Stimulated activated naive B cell treated with anti-CD40 and anti-IgM and Interleukin-4, amounts not matched to agents 10 μg/mL and 1 μg/mL and 100 μg/mL, for 72 hours (primary cell): ENCODE measurements around the gene PRPF38B.

Source experiments
- ATAC-seq, 2 donors: fragments of 150-1000 bp; cut with Tn5 transposase; replicated peaks; 2 replicates each; pipeline ENCODE4 v1.10.0; 2021; ENCODE audit warnings: moderate library complexity in 1 of 2
- DNase-seq: peaks from one replicate; pipeline ENCODE4 v3.0.0; 2021
- H3K27ac Mint-ChIP-seq: one replicate; pipeline ENCODE4 v1.8.0; 2022; ENCODE audit warnings: mild to moderate bottlenecking, mixed read lengths
- H3K27me3 Mint-ChIP-seq, 2 donors: one replicate each; pipeline ENCODE4 v1.8.0; 2022; ENCODE audit warnings: mixed read lengths in 2 of 2
- H3K36me3 Mint-ChIP-seq, 2 donors: one replicate each; pipeline ENCODE4 v1.8.0; 2022; ENCODE audit warnings: mixed read lengths in 2 of 2, mild to moderate bottlenecking in 1 of 2
- H3K4me1 Mint-ChIP-seq, 2 donors: one replicate each; pipeline ENCODE4 v1.8.0; 2022; ENCODE audit warnings: mixed read lengths in 2 of 2, mild to moderate bottlenecking in 1 of 2
- H3K4me3 Mint-ChIP-seq, 2 donors: one replicate each; pipeline ENCODE4 v1.8.0; 2022; ENCODE audit warnings: mild to moderate bottlenecking in 2 of 2, mixed read lengths in 2 of 2, moderate library complexity in 1 of 2
- H3K9me3 Mint-ChIP-seq, 2 donors: one replicate each; pipeline ENCODE4 v1.8.0; 2022; ENCODE audit warnings: mixed read lengths in 2 of 2, mild to moderate bottlenecking in 1 of 2

PRPF38B gene

GRCh38 chr1:108691942-108692723, at the start of gene PRPF38B:
Gene PRPF38B, plus strand, starts transcription at chr1:108692310. Its CDS starts 282 bp downstream, at chr1:108692592.
- Mint-ChIP-seq H3K27me3 (no peaks in the 10 kb centered on the region), H3K4me1 (peaks cover 13 to 25% of the 10 kb centered on the region in 2 donors), H3K27ac (peak within 1 kb of the TSS; percentile 99), H3K9me3 (no peaks in the 10 kb centered on the region), H3K36me3 (peaks cover 18 to 25% of the 10 kb centered on the region in 2 donors), H3K4me3 (peak within 1 kb of the TSS; percentile 96 to 100)
- DNase-seq = peak; percentile 88
- peak; percentile 93 for ATAC-seq

GRCh38 chr1:108643492-108644335, 48.4 kb upstream of the PRPF38B start:
- peaks cover 0 to 7% of the 10 kb centered on the region in 2 donors for H3K9me3 Mint-ChIP-seq
- peak overlapping the region in 1 of 2 donors; percentile 0 for H3K4me3 Mint-ChIP-seq
- peaks cover 33 to 71% of the 10 kb centered on the region in 2 donors for H3K4me1 Mint-ChIP-seq
- DNase-seq (peak; percentile 35), ATAC-seq (peak; percentile 74 to 82)
- H3K27me3 Mint-ChIP-seq = no peaks in the 10 kb centered on the region
- H3K36me3 Mint-ChIP-seq = peaks cover 35 to 38% of the 10 kb centered on the region in 2 donors
- no peak overlapping the region for H3K27ac Mint-ChIP-seq

GRCh38 chr1:108644984-108645383, 47.1 kb upstream of the PRPF38B start:
- Mint-ChIP-seq H3K27ac (peak overlapping the region; percentile 57), H3K4me3 (no peak overlapping the region), H3K27me3 (no peaks in the 10 kb centered on the region), H3K4me1 (peaks cover 30 to 66% of the 10 kb centered on the region in 2 donors), H3K36me3 (peaks cover 36 to 46% of the 10 kb centered on the region in 2 donors), H3K9me3 (peaks cover 0 to 3% of the 10 kb centered on the region in 2 donors)
- DNase-seq (no peak), ATAC-seq (no peak)

GRCh38 chr1:108645564-108646184, 46.4 kb upstream of the PRPF38B start:
- peaks cover 34 to 45% of the 10 kb centered on the region in 2 donors for H3K36me3 Mint-ChIP-seq

GRCh38 chr1:108646265-108646647, 45.9 kb upstream of the PRPF38B start:
- Mint-ChIP-seq H3K27ac (peak overlapping the region; percentile 70), H3K9me3 (peaks cover 0 to 2% of the 10 kb centered on the region in 2 donors), H3K36me3 (peaks cover 35 to 46% of the 10 kb centered on the region in 2 donors), H3K4me3 (no peak overlapping the region), H3K4me1 (peaks cover 29 to 57% of the 10 kb centered on the region in 2 donors), H3K27me3 (no peaks in the 10 kb centered on the region)
- ATAC-seq (no peak), DNase-seq (no peak)

More at GRCh38 chr1:108645564-108646184, 46.4 kb upstream of the PRPF38B start:
- Mint-ChIP-seq H3K4me3 (no peak overlapping the region), H3K4me1 (peaks cover 29 to 59% of the 10 kb centered on the region in 2 donors), H3K9me3 (peaks cover 0 to 2% of the 10 kb centered on the region in 2 donors), H3K27me3 (no peaks in the 10 kb centered on the region), H3K27ac (peak overlapping the region; percentile 59)
- ATAC-seq = no peak
- DNase-seq = no peak

- no peak for DNase-seq
Measured at GRCh38 chr1:108646648-108647269, 45.4 kb upstream of the PRPF38B start.

GRCh38 chr1:108653431-108654105, 38.5 kb upstream of the PRPF38B start:
- Mint-ChIP-seq H3K4me1 (peaks cover 8 to 13% of the 10 kb centered on the region in 2 donors), H3K36me3 (peaks cover 19 to 39% of the 10 kb centered on the region in 2 donors), H3K4me3 (no peak overlapping the region), H3K9me3 (no peaks in the 10 kb centered on the region), H3K27ac (no peak overlapping the region), H3K27me3 (no peaks in the 10 kb centered on the region)
- ATAC-seq (no peak), DNase-seq (no peak)

More at GRCh38 chr1:108646648-108647269, 45.4 kb upstream of the PRPF38B start:
- Mint-ChIP-seq H3K4me3 (no peak overlapping the region), H3K4me1 (peaks cover 27 to 53% of the 10 kb centered on the region in 2 donors), H3K27me3 (no peaks in the 10 kb centered on the region), H3K27ac (peak overlapping the region; percentile 70), H3K36me3 (peaks cover 37 to 47% of the 10 kb centered on the region in 2 donors), H3K9me3 (peaks cover 0 to 2% of the 10 kb centered on the region in 2 donors)
- peak; percentile 38 to 54 for ATAC-seq

- Mint-ChIP-seq H3K9me3 (no peaks in the 10 kb centered on the region), H3K27ac (no peak overlapping the region), H3K36me3 (peaks cover 0 to 12% of the 10 kb centered on the region in 2 donors), H3K27me3 (no peaks in the 10 kb centered on the region), H3K4me3 (peak overlapping the region; percentile 2 to 3), H3K4me1 (peaks cover 12 to 13% of the 10 kb centered on the region in 2 donors)
- no peak for ATAC-seq
- no peak for DNase-seq
Measured at GRCh38 chr1:108657356-108658080, 34.6 kb upstream of the PRPF38B start.

- Mint-ChIP-seq H3K36me3 (peaks cover 0 to 3% of the 10 kb centered on the region in 2 donors), H3K27me3 (no peaks in the 10 kb centered on the region), H3K4me3 (peak within 1 kb of the TSS; percentile 86 to 90), H3K4me1 (peaks cover 13 to 15% of the 10 kb centered on the region in 2 donors), H3K9me3 (no peaks in the 10 kb centered on the region), H3K27ac (peak within 1 kb of the TSS; percentile 98)
- DNase-seq (peak; percentile 78), ATAC-seq (peak; percentile 89 to 90)
Measured at GRCh38 chr1:108661030-108661609, 31.0 kb upstream of the PRPF38B start, which contains the start of gene HENMT1. Gene HENMT1, minus strand, starts transcription at chr1:108661093. Its CDS starts 1,209 bp downstream, at chr1:108659884.

GRCh38 chr1:108663074-108663473, 29.0 kb upstream of the PRPF38B start:
- Mint-ChIP-seq H3K4me3 (peak overlapping the region in 1 of 2 donors; percentile 39), H3K4me1 (peaks cover 3 to 7% of the 10 kb centered on the region in 2 donors), H3K27me3 (no peaks in the 10 kb centered on the region), H3K9me3 (no peaks in the 10 kb centered on the region), H3K36me3 (no peaks in the 10 kb centered on the region), H3K27ac (no peak overlapping the region)
- no peak for DNase-seq
- ATAC-seq = no peak

GRCh38 chr1:108664481-108664880, 27.6 kb upstream of the PRPF38B start:
- Mint-ChIP-seq H3K4me3 (no peak overlapping the region), H3K27me3 (peaks cover 5 to 7% of the 10 kb centered on the region in 2 donors), H3K4me1 (peaks cover 0 to 7% of the 10 kb centered on the region in 2 donors), H3K9me3 (no peaks in the 10 kb centered on the region), H3K27ac (no peak overlapping the region), H3K36me3 (no peaks in the 10 kb centered on the region)
- DNase-seq = no peak
- ATAC-seq = no peak

GRCh38 chr1:108665067-108665466, 27.0 kb upstream of the PRPF38B start:
- DNase-seq = no peak
- no peaks in the 10 kb centered on the region for H3K9me3 Mint-ChIP-seq
- H3K27me3 Mint-ChIP-seq = peaks cover 5 to 7% of the 10 kb centered on the region in 2 donors
- no peaks in the 10 kb centered on the region for H3K36me3 Mint-ChIP-seq
- H3K4me3 Mint-ChIP-seq = no peak overlapping the region
- peaks cover 0 to 6% of the 10 kb centered on the region in 2 donors for H3K4me1 Mint-ChIP-seq
- no peak overlapping the region for H3K27ac Mint-ChIP-seq
- no peak for ATAC-seq
